ENCODE results near the gene AGL. TPM values are rescaled to one million over a fixed set of nuclear protein-coding genes. Genes with fewer than 3 reads are reported as not detected.

Gene AGL
- total RNA-seq, 4 donors from 2014 or later, result 22.6 to 34.4 (median 30.4) TPM

- TF ChIP-seq CTCF (IDR thresholded peaks at IDR 0.05; ENCODE audit: low read depth), result no peak
Measured at GRCh38 chr1:99965646-99966375, 115.7 kb downstream of the AGL start.

GRCh38 chr1:99968214-99968613, 118.1 kb downstream of the AGL start:
- no peak for TF ChIP-seq CTCF (IDR thresholded peaks at IDR 0.05; ENCODE audit: low read depth)

GRCh38 chr1:99969260-99969728, 119.1 kb downstream of the AGL start:
- TF ChIP-seq CTCF (IDR thresholded peaks at IDR 0.05; ENCODE audit: low read depth), result no peak

GRCh38 chr1:99969729-99970621, 119.8 kb downstream of the AGL start, which contains the start of gene SLC35A3:
TSS of gene SLC35A3 (plus strand) at chr1:99969996. CDS start at chr1:99993555, 23,559 bp downstream.
- no peak for TF ChIP-seq CTCF (IDR thresholded peaks at IDR 0.05; ENCODE audit: low read depth)

- TF ChIP-seq CTCF (IDR thresholded peaks at IDR 0.05; ENCODE audit: low read depth), result no peak
Measured at GRCh38 chr1:99970713-99971255, 120.6 kb downstream of the AGL start.

Small RNA genes lying within 50 kb of the gene (small RNA-seq; reads per million reads assigned to genes)
- gene AC096949.1, result not detected

Other genes with a start within 250 kb of the AGL start
- gene PALMD, start 204.2 kb upstream of the AGL start, total RNA-seq, result 100 to 1,000 TPM; 104 to 250 (median 135) TPM
- 10 to 100 TPM in 2 of 4 donors, 1 to 10 TPM in 2; 2.4 to 31.4 (median 8.7) TPM for gene FRRS1, start 83.7 kb upstream of the AGL start, total RNA-seq
- 10 to 100 TPM; 27.9 to 39.6 (median 29.8) TPM for gene SLC35A3, start 119.6 kb downstream of the AGL start, total RNA-seq

Data from subcutaneous adipose tissue (tissue), 4 donors.